Keratinocyte (primary cell): ENCODE data around the gene HOXA6. TPM values are rescaled to one million over a fixed set of nuclear protein-coding genes. Genes with fewer than 3 reads are reported as not detected.

Experiments
- DNase-seq: peaks from one replicate; pipeline ENCODE4 v3.0.0-alpha.2; 2011; ENCODE audit warnings: low read depth, missing footprints, low spot score
- FAIRE-seq: peaks from 2 replicates; lab custom pipeline; 2011; peaks lifted over from hg19 to GRCh38; lab: Jason Lieb, UNC
- H2AFZ ChIP-seq: 2 replicates; pipeline ENCODE4 v1.6.0; 2012; ENCODE audit warnings: low read length, control low read depth, inconsistent platforms; ENCODE audit not compliant: control insufficient read depth
- H3K27ac ChIP-seq: 2 replicates; pipeline ENCODE4 v1.5.1; 2011; ENCODE audit warnings: low read length; ENCODE audit not compliant: control insufficient read depth, insufficient read depth
- H3K27me3 ChIP-seq: 3 replicates; pipeline ENCODE4 v1.6.0; 2011; ENCODE audit warnings: low read length; ENCODE audit not compliant: control insufficient read depth, insufficient read depth; ENCODE audit errors: extremely low read depth
- H3K36me3 ChIP-seq, 2 experiments: 2 replicates in 1 of 2; 3 replicates in 1 of 2; pipeline ENCODE4 v1.5.1; 2011; ENCODE audit warnings: low read length in 2 of 2, mild to moderate bottlenecking in 1 of 2; ENCODE audit not compliant: control insufficient read depth in 2 of 2, insufficient read depth in 2 of 2; ENCODE audit errors: extremely low read depth in 1 of 2
- H3K4me1 ChIP-seq: 3 replicates; pipeline ENCODE4 v1.5.1; 2011; ENCODE audit warnings: low read length; ENCODE audit not compliant: control insufficient read depth, insufficient read depth; ENCODE audit errors: extremely low read depth
- H3K4me2 ChIP-seq: 3 replicates; pipeline ENCODE4 v1.6.0; 2011; ENCODE audit warnings: low read depth, low read length; ENCODE audit not compliant: control insufficient read depth, insufficient read depth; ENCODE audit errors: extremely low read depth
- H3K4me3 ChIP-seq, 3 experiments: fragments of 200-600 bp in 1 of 3; sonication (generic) in 1 of 3; 2 replicates in 2 of 3; 3 replicates in 1 of 3; pipeline ENCODE4 v1.5.1; 2011 to 2016; ENCODE audit warnings: low read length in 3 of 3, mild to moderate bottlenecking in 3 of 3, control low read depth in 2 of 3, inconsistent platforms in 1 of 3, low read depth in 1 of 3, mixed read lengths in 1 of 3, mixed run types in 1 of 3, moderate library complexity in 1 of 3; ENCODE audit not compliant: control insufficient read depth in 2 of 3, insufficient read depth in 2 of 3; ENCODE audit errors: extremely low read depth in 1 of 3
- H3K79me2 ChIP-seq: 2 replicates; pipeline ENCODE4 v1.6.0; 2012; ENCODE audit warnings: low read length; ENCODE audit not compliant: control insufficient read depth, insufficient read depth
- H3K9ac ChIP-seq: 3 replicates; pipeline ENCODE4 v1.6.0; 2011; ENCODE audit warnings: low read length; ENCODE audit not compliant: control insufficient read depth, insufficient read depth; ENCODE audit errors: extremely low read depth
- H3K9me1 ChIP-seq: 3 replicates; pipeline ENCODE4 v1.6.0; 2011; ENCODE audit warnings: low read length; ENCODE audit not compliant: control insufficient read depth, insufficient read depth; ENCODE audit errors: extremely low read depth
- H3K9me3 ChIP-seq: 2 replicates; pipeline ENCODE4 v1.5.1; 2012; ENCODE audit warnings: low read depth, low read length; ENCODE audit not compliant: control insufficient read depth
- H4K20me1 ChIP-seq: 3 replicates; pipeline ENCODE4 v1.6.0; 2011; ENCODE audit warnings: low read length; ENCODE audit not compliant: control insufficient read depth, insufficient read depth; ENCODE audit errors: extremely low read depth
- EZH2 ChIP-seq: IDR thresholded peaks from one replicate; pipeline ENCODE4 v1.6.1; 2012; ENCODE audit warnings: inconsistent platforms, mild to moderate bottlenecking, low read length, moderate library complexity
- dilution Hi-C: fragments of 300-500 bp; cut with MboI; formaldehyde crosslinking; loops from one replicate; pipeline ENCODE4 v1.7.0; 2020; ENCODE audit warnings: low sequenced_read_pairs; ENCODE audit not compliant: extremely low pct_ligation_motif_present
- polyA plus RNA-seq, 5 experiments: library from polyadenylated mRNA; depleted of rRNA in 3 of 5; stranded (reverse) in 3 of 5; stranded (forward) in 1 of 5; unstranded in 1 of 5; fragments of >200 nt; gene quantifications; 1 replicate in 1 of 5; 2 replicates in 3 of 5; 3 replicates in 1 of 5; pipeline versions ENCODE4 v1.2.1 to v1.2.3, GENCODE V29; 2011 to 2012; ENCODE audit warnings: missing spikeins in 2 of 5, low read depth in 1 of 5, low replicate concordance in 1 of 5
- small RNA-seq, 3 experiments: library from RNA; depleted of rRNA; stranded (forward); fragments of <200 nt; gene quantifications; one replicate each; pipeline ENCODE3, GENCODE V24; 2012; ENCODE audit warnings: low read depth in 3 of 3, low replicate concordance in 1 of 3; ENCODE audit not compliant: insufficient read length in 3 of 3
- TF ChIP-seq, protein P1 (sequence below), 3 experiments: IDR thresholded peaks in 1 of 3; conservative IDR thresholded peaks in 1 of 3; optimal IDR thresholded peaks in 1 of 3; 2 replicates in 2 of 3; 3 replicates in 1 of 3; pipeline versions ENCODE3 to v1.5.1; 2011; ENCODE audit warnings: low read length in 3 of 3, mild to moderate bottlenecking in 3 of 3, moderate library complexity in 2 of 3, control low read depth in 1 of 3, inconsistent platforms in 1 of 3; ENCODE audit not compliant: insufficient read depth in 2 of 3; ENCODE audit errors: extremely low read depth in 1 of 3

HOXA6 gene
- polyA plus RNA-seq, 1 donor (not counting 4 experiments of a cell fraction or from before 2014, with no cell fraction given), result 0.54 TPM

DNA sequence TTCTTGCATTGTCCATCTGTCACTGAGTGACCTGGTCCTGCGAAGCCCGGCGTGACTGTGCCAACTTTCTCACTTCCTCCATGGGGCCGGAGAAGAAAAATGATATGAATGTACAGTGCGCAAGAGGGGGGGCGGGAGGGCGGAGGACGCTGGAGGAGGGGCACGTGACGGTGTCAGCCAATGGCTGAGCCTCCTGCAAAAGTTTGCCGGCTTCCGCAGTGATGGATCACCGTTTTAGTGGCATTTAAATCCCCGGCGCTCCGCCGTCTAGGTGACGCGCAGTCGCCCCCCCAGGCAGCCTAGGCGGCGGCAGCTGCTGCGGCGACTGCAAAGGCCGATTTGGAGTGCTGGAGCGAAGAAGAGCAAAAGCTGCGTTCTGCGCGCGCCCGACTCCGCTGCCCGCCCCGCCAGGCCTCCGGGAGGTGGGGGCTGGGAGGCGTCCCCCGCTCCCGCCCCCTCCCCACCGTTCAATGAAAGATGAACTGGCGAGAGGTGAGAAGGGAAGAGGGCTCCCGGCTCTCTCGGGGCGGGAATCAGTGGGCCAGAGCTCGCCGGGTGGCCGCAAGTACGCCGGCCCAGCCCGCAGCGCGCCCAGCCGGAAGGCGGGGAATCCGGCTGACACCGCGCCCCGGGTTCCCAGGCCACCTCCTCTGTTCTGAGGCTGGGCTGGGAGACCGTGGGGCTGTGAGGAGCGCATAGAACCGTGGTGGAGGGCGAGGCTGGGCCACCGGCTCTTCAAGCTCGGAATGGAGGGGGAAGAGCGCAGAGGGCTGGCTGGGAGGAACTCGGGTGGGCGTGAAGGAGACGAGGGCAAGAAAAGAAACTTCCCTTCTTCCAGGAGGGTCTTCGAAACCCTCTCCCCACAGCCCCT, 51.4 kb downstream of the HOXA6 start, which contains the start of gene HOXA1:
Gene HOXA1 (minus strand): TSS at position 104 of the 871 bp plus-strand sequence. CDS start 88 bp downstream, at position 16.
- H3K27ac ChIP-seq, result peak within 1 kb of the TSS; percentile 97
- dilution Hi-C loops, result loop anchor here (25.0 kb wide), 1 partner anchor 234 kb away; the partner anchor contains the start of gene SKAP2
- H3K4me1 ChIP-seq, result peaks cover 29% of the 10 kb centered on the region
- peaks cover 3 to 14% of the 10 kb centered on the region in 2 experiments for H3K36me3 ChIP-seq
- H3K79me2 ChIP-seq, result peaks cover 71% of the 10 kb centered on the region
- H3K9ac ChIP-seq, result peak within 1 kb of the TSS; percentile 97
- peak within 1 kb of the TSS; percentile 88 for H2AFZ ChIP-seq
- H3K9me1 ChIP-seq, result no peaks in the 10 kb centered on the region
- peak within 1 kb of the TSS; percentile 97 for H3K4me2 ChIP-seq
- no peaks in the 10 kb centered on the region for H3K9me3 ChIP-seq
- H3K27me3 ChIP-seq, result no peaks in the 10 kb centered on the region
- no peak for TF ChIP-seq EZH2
- TF ChIP-seq, protein P1, sequence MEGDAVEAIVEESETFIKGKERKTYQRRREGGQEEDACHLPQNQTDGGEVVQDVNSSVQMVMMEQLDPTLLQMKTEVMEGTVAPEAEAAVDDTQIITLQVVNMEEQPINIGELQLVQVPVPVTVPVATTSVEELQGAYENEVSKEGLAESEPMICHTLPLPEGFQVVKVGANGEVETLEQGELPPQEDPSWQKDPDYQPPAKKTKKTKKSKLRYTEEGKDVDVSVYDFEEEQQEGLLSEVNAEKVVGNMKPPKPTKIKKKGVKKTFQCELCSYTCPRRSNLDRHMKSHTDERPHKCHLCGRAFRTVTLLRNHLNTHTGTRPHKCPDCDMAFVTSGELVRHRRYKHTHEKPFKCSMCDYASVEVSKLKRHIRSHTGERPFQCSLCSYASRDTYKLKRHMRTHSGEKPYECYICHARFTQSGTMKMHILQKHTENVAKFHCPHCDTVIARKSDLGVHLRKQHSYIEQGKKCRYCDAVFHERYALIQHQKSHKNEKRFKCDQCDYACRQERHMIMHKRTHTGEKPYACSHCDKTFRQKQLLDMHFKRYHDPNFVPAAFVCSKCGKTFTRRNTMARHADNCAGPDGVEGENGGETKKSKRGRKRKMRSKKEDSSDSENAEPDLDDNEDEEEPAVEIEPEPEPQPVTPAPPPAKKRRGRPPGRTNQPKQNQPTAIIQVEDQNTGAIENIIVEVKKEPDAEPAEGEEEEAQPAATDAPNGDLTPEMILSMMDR (optimal IDR thresholded peaks at IDR 0.05 in 1 of 3, IDR thresholded peaks at IDR 0.05 in 1 of 3, conservative IDR thresholded peaks at IDR 0.05 in 1 of 3; ENCODE audit: extremely low read depth in 1 of 3, insufficient read depth in 2 of 3, low read length in 3 of 3), result peak in 1 of 3 experiments; percentile 46
- H4K20me1 ChIP-seq, result no peaks in the 10 kb centered on the region
- no peak for FAIRE-seq
- peak; percentile 78 for DNase-seq
- H3K4me3 ChIP-seq, result peak within 1 kb of the TSS; percentile 83 to 96 (median 89)

Small RNA genes lying within 50 kb of the gene (small RNA-seq; reads per million reads assigned to genes)
- 0 reads per million in 3 experiments for gene AC004080.5
- 0 reads per million in 3 experiments for gene RF01977
- gene RF02140, result 0 reads per million in 3 experiments
- gene RF02141, result 0 reads per million in 3 experiments

Other genes with a start within 250 kb of the HOXA6 start
- 5.2 to 12.5 TPM (median 11.9 TPM) in 3 replicates for gene HOXA1, start 51.8 kb downstream of the HOXA6 start, polyA plus RNA-seq
- gene HOXA2, start 45.1 kb downstream of the HOXA6 start, polyA plus RNA-seq, result 0.22 to 1.1 TPM (median 0.71 TPM) in 3 replicates
- gene HOXA4, start 17.0 kb downstream of the HOXA6 start, polyA plus RNA-seq, result 0.40 to 1.8 TPM (median 1.5 TPM) in 3 replicates
- 3.3 to 7.1 TPM (median 4.5 TPM) in 3 replicates for gene HOXA5, start 4.1 kb downstream of the HOXA6 start, polyA plus RNA-seq
- 0.17 to 0.84 TPM (median 0.58 TPM) in 3 replicates for gene HOXA3, start 4.8 kb upstream of the HOXA6 start, polyA plus RNA-seq
- 3.8 to 13.5 TPM (median 8.1 TPM) in 3 replicates for gene HOXA7, start 8.9 kb upstream of the HOXA6 start, polyA plus RNA-seq
- 9.0 to 40.5 TPM (median 28.1 TPM) in 3 replicates for gene HOXA9, start 17.8 kb upstream of the HOXA6 start, polyA plus RNA-seq
- gene HOXA10, start 26.5 kb upstream of the HOXA6 start, polyA plus RNA-seq, result 1.6 to 4.5 TPM (median 2.4 TPM) in 3 replicates
- 0.07 to 0.18 TPM (median 0.14 TPM) in 3 replicates for gene HOXA11, start 37.5 kb upstream of the HOXA6 start, polyA plus RNA-seq
- gene HOXA13, start 52.3 kb upstream of the HOXA6 start, polyA plus RNA-seq, result not detected in 3 replicates
- not detected in 3 replicates for gene EVX1, start 95.0 kb upstream of the HOXA6 start, polyA plus RNA-seq